NCI-H146 treated with DMSO at 0.1 percent for 48 hours (cell line): ENCODE measurements around the gene ABCA2.
"Not testable (repeated sequence)": the region's sequence is repeated elsewhere in the genome, so short reads cannot be mapped to it uniquely, and the experiment has no call there.

ENCODE experiments used
- DNase-seq: peaks from one replicate; lab custom pipeline; 2025; ENCODE audit not compliant: unreplicated experiment; lab: John Stamatoyannopoulos, UW

Gene ABCA2

DNA sequence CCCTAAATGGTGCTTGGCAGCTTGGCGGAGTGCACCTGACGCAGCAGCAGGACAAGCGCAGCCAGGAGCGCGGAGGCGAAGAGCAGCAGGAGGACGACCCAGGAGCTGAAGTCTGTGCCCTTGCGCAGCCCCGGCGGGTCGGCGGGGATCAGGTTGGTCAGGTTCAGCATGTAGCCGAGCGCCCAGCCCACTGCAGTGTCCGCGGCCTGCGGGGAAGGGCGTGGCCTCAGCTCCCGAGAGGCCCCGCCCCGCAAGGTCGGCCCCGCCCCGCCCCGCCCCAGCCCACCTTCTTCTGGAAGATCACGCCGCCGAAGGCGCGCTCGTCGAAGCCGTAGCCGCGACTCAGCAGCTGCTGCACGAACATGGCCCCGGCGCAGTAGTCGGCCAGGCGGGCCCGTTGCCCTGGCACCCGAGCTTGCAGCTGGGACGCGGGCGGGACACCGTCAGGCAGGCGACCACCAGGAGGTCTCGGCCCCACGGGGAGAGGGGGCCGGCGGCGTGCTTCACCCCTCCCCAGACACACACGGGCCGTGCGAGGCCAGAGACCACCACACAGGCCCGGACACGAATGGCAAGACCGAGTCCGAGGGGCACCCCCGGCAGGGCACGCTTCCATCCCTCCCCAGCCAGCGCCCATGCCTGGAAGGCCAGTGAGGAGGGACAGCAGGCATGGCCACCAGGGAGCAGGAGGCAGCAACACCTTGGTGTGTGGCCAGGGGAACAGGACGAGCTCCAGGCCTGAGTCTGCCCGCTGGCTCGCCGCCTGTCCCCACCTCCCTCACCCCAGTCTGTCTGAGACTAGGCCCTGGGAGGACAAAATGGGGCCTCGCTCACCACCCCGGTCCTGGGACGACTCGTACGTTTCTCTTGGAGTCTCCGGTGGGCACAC, 20.9 kb upstream of the ABCA2 start:
- DNase-seq: no peak

DNA sequence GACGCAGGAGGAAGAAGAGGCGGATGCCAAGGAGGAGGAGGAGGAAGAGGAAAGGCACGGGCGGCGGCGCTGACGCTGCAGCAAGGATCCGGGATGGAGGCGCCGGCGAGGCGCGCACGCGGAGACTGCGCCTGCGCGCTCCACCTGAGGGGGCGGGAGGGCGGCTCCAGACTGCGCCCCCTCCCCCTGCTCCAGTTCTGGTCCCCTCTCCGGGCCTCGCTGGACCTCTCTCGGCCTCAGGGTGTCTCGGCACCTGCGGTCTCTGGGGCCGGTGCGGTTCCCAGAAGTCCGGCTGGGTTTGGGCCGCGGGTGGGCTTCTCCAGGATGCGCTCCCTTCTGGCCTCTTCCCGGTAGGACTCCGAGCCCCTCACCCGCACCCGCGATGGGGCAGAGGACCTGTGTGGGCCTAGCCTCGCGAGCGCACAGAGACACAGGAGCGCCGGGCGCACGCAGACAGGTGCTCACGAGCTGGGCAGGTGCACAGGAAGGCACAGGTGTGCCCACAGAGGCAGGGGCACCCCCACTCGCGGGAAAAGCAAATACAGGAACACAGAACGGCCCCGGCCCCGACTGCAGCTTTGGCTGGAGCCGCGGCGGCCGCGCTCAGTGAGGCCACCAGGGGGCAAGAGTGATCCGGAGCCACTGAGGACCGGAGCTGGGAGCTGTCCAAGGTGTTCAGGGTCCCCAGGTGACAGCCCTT, 18.2 kb upstream of the ABCA2 start, which contains the start of gene NPDC1:
TSS of gene NPDC1 (minus strand) at position 90 of the 700 bp plus-strand sequence. CDS start 188 bp downstream, outside the sequence.
- peak; percentile 65 for DNase-seq

GRCh38 chr9:137045294-137046087, 17.5 kb upstream of the ABCA2 start:
- DNase-seq: no peak

DNA sequence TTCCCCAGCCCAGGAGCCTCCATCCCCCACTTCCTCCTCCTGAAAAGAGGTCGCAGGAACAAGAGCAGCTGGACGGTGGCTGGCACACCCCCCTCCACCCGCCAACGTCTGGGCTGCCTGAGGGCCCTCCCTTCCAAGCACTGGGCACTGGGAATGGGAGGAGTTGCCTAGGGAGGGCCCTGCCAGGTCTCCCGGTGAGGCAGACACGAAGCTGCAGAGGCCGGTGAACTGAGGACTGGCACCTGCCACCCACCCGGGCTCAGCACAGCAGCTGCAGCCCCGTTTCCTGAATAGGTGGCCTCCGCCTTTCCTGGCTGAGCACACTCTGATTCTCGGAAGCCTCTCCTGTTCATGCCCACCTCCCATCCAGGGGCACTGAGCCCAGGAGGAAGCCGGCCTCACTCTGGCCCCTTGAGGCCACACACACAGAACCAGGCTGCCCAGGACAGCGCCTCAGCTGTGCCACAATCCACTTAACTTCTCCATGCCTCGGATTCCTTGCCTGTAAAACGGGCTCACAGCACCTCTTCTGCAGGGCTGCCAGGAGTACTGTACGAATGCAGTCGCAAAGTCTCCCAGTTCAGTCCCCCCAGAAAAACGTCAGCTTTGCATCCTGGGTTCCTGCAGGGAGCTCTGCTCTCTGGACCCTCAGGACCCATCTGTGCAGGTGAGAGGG, 16.6 kb upstream of the ABCA2 start:
- DNase-seq: no peak

DNA sequence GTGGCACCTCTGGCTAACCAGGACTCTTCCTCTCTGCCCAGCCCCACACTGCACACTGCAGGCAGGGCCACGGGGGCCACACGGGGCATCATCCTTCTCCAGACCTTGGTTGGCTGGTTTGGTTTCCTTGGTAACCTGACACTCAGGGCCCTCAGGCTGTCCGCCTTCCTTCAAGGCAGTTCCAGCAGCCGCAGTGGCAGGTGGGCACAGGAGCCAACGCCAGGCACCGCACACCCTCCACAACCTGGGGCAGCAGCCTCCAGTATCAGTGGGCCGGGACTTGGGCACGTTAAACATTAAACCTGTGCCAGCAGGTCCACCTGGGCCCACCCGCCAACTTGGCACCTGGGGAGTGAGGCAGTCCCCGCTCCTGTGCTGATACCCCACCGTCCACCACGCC, 16.0 kb upstream of the ABCA2 start:
- no peak for DNase-seq

DNA sequence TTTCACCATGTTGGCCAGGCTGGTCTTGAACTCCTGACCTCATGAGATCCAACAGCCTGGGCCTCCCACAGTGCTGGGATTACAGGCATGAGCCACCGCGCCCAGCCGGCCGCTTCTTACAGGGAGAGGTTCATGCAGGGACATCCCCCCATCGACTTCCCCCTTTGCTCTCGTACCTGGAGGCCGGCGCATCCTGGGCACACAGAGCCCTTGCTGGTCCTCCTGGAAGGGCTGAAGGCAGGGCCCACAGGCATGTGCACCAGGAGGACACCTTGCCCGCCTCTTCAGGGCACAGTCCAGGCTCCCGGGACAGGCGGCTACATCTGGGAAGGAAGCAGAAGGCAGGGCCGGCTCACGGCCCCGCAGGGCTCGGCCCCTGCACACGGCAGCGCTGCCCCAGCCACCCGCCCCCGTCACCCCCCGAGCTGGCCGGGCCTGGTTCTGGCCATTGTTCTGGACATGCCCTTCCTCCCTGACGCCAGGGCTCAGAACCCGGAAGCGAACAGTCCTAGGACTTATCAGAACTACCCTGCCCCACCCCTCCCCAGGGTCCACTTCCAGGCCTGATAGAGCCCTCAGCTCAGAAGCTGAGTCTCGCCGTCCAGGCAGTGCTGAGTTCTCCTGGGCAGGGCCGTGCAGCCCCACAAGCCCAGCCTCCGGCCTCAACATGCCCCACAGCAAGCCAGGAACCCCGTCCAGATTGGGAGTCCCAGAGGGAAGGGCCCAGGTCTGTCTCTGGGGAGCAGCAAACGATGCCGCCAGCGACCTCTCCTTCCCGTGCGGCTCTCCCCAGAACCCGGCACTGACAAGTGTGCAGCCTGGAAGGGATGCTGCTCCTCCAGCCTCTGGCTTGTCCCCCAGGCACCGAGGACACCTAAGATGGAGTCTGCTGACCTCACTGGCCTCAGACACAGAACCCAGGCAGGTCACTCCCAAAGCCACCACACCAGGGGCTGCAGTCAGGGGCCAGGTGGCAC, 15.0 kb upstream of the ABCA2 start:
- no peak for DNase-seq

- no peak for DNase-seq
Observed at GRCh38 chr9:137041124-137041523, 13.1 kb upstream of the ABCA2 start.

- DNase-seq: no peak
Observed at GRCh38 chr9:137040568-137040967, 12.5 kb upstream of the ABCA2 start.

GRCh38 chr9:137039611-137040366, 11.8 kb upstream of the ABCA2 start:
- DNase-seq: no peak

DNA sequence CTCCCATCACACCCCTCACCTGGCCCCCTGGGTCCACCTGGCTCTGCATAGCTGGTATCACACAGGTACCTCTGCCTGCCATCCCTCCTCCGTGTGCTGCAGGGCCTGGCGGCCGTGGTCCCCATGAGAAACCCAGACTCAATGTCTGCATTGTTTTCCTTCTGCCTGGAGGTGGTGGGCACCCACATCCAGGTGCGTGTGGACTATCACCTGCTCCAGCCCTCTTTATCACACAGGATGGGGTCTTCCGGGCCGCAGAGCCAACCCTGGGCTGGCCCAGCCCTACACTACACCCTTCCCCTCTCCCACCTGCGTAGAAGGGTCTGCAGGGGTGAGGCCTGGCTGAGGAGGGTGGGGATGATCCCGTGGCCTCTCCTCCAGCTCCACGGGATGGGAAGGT, 10.9 kb upstream of the ABCA2 start:
- no peak for DNase-seq

DNA sequence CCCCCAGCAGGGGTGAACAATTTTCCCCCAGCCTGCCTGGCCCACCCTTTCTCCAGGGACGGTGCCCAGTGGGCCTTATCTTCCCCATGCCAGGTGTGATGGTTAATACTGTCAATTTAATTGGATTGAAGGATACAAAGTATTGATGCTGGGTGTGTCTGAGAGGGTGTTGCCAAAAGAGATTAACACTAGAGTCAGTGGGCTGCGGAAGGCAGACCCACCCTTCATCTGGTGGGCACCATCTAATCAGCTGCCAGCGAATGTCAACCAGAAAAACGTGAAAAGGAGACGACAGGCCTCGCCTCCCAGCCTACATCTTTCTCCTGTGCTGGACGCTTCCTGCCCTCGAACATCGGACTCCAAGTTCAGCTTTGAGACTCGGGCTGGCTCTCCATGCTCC, 9.4 kb upstream of the ABCA2 start:
- DNase-seq: no peak

DNA sequence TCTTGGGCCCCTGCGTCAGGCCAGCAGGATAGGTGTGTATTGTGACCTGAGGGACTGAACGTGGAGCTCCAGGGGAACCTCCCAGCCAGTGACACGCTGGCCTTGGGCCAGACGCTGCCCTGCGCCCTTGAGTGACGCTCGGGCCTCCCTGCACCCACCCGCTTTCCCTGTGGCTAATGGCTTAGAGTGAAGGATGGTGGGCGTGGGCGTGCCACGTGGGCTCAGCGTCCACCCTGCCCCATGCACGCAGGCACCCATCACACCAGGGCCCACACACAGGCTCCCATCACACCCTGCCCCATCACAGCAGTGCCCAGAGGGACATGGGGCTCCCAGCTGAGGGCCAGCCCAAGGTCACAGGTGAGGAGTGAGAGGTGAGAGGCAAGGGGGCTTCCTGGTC, 9.0 kb upstream of the ABCA2 start:
- DNase-seq: no peak

GRCh38 chr9:137035937-137036336, 7.9 kb upstream of the ABCA2 start:
- no peak for DNase-seq

GRCh38 chr9:137035507-137035834, 7.4 kb upstream of the ABCA2 start:
- DNase-seq: no peak

DNA sequence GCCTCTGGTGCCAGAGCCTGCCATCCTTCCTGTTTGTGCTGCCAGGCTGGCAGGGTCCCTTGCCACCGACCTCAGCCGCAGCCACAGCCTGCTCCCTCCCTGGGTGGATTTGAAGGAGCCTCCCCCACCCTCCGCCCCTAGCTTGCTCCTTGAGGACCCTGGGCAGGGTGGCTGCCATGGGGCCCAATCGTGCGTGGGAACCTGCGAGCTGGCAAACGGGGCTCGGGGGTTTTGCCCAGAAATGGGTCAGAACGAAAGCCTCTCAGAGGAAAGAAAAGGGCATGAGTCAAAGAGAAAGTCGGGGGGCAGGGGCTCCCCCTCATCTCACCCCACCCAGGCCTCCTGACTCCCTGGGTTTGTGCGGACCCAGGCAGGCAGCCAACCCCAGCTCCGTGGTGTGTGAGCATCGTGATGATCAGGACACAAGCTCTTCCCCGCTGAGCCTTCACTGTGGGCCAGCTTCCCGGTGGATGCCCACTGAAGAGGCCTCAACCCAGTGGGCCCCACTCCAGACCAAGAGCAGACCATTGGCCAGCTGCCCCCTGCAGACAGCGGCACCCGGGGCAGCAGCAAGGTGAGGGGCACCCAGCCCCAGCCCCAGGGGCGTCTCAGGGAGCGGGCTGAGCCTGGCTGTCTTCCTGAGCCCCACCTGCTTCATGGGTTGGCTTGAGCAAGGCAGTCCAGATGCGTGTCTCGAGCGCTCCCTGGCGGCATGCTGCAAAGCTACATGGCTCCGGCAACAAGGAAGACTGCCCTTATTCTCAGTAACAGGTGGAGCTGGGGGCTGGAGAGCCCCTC, 6.9 kb upstream of the ABCA2 start:
- peak; percentile 51 for DNase-seq

GRCh38 chr9:137034039-137034708, 6.1 kb upstream of the ABCA2 start:
- no peak for DNase-seq

DNA sequence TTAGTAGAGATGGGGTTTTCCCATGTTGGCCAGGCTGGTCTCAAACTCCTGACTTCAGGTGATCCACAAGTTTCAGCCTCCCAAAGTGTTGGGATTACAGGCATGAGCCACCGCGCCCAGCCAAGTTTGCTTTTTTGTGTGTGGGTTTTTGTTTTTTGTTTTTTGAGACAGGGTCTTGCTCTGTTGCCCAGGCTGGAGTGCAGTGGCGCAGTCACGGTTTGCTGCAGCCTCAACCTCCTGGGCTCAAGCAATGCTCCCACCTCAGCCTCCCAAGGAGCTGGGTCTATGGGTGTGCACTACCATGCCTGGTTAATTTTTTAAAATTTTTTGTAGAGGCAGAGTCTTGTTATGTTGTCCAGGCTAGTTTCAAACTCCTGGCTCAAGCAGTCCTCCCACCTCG, 5.4 kb upstream of the ABCA2 start:
- not testable (repeated sequence) for DNase-seq

GRCh38 chr9:137032858-137033257, 4.8 kb upstream of the ABCA2 start:
- DNase-seq: no peak
